ENCODE data around the gene PCSK5.

PCSK5 gene

DNA sequence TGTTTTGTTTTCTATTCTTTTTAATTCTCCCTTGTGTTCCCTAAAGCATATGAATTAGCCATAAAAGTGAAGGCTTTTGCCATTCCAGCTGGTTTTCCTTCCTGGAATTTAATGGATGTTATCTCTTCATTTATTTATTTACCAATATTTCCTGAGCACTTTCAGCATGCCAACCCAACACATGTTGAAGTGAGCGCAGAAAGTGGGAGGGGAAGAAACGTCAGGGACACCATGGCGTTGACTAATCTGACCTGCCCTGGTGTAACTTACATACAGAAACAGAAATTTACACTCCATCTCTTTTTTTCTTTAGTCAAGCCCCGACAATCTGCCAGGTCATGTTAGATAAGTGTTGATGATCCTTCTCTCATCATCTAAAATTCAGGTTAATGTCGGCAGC is 247.5 kb downstream of the PCSK5 start:
- DNase-seq (ENCODE audit: low read depth in 2 of 2): no peak

DNA sequence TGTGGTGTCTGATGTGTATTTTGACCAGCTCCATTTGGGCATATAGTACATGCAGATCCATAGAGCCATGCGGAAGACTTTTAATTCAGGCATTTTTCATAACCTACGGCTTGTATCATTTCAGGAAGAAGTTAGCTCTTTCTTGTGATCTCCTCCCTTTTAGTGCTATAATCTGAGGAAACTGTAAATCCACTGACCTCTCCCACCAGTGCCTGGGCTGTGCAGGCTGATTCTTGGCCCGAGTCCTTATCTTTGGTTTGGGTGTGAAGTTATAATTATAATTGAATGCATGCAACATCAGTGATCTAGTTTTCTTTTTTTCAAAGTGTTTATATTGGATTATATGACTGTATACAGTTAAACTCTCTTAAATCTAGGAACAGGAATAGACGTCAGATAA is 247.9 kb downstream of the PCSK5 start:
- no peak for DNase-seq (ENCODE audit: low read depth in 2 of 2)

DNA sequence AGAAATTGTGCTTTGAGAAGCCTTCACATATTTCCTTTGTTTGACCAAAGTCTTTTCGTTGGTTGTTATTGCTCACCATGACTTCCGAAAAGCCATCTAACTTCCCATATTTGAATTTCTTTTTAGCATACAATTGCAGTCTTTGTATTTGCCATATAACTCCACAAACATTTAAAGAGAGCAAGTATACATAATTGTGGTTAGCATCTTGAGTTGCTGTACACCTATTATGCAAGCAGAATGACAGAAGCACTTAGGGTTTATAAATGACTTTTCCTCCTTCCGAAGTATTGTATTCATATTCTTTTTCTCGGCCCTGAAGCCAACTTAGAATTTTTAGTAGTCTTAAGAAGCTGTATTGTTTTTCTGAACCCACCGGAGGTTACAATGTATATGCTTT is 253.4 kb downstream of the PCSK5 start:
- DNase-seq (ENCODE audit: low read depth in 2 of 2): no peak

DNA sequence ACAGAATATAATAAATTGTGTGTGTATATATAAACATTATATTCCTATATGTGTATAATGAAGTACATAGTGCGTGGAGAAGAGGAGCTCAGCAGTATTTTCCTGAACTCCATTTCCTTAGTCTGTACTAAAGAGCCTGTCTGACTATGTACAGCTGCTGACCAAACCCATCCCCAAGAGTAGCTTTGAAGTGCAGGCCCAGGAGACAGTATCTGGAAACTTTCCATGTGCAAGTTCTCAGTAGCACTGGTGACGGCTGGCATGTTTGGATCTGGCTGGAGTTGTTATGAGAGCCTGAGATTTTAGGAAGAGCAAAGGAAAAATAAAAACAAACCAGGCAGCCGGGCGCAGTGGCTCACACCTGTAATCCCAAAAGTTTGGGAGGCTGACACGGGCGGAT is 259.5 kb downstream of the PCSK5 start:
- DNase-seq (ENCODE audit: low read depth in 2 of 2): no peak

DNA sequence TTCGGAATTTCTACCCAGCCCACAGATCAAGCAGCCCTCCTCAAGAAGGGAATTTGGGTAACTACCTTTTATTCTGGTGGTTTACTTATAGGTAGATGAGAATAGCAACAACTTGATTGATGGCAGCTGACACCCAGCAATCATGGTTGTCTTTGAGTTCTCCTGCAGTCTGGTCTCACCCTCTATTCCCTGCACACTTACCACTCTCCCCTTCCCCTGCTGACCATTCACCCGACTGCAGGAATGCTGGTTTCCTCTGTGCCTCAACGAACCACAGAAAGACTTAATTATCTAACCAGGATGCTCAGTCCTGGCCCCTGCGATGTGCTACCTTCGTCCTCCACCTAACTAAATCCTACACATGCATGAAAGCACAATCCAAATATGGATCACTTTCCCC is 260.8 kb downstream of the PCSK5 start:
- DNase-seq (ENCODE audit: low read depth in 2 of 2): no peak

DNA sequence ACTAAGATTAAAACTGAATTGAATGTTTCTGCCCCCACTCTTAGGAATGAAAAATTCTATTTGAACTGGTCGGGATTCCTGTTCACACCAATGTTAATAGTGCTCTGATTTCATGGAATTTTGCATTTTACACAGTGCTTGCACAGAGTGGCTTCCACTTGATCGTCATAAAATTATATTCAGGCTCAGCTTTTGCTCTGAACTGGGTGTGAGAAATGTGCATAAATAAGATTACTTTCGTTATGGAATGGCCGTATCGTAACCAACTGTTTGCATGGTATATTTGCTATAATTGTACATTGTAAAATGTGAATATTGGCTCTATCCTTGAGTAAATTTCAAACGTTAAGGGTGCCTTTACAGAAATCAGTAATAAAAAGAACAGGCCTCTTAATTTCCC is 262.9 kb downstream of the PCSK5 start:
- DNase-seq (ENCODE audit: low read depth in 2 of 2): no peak

DNA sequence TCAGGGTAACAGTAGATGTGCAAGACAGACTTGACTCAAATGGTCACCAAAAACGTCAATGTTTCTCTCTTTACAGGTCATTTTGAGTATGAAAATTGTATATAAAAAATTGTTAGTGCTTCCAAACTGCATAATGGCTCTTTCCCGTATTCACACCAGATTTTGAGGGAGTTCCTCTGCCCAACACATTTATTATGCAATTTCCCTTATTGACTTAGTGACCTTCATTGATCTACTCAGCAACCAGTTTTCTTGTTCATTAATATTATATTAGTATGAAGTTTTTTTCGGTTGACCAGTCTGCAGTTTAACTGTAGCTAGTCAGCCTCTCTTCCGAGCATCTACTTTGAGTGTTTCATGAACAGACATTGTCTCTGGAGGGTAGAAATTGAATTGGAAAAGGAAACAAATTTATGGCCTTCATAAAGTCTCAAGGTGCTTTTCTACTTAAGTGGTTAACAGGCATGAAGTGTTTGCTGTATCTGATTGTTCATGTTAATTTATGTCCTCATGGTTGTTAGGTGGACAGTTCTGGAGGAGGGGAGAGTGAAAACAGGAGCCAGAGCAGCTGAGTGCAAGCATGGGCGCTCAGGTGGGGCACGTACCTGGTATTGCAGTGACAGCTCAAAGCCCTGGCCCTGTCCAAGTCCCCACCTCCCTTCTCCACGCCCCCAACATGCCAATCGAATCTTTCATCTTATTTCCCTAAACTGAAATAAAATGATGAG is 263.6 kb downstream of the PCSK5 start:
- DNase-seq (ENCODE audit: low read depth in 2 of 2): no peak

DNA sequence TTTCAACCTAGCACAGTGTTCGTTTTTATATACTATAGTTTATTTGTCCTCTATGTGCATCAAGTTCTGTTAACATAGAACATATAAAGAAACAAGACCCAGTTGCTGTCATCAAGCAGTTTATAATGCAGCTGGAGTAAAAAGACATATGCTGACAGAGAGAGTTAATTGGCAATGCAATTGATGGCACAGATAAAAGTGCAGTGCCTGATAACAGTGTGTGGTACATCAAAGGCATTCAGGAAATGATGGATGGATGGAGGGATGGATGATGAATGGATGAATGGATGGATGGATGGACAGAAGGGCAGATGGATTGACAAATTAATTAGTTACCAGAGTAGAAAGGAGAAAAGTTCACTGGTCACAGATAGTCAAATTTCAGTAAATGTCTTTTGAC is 264.9 kb downstream of the PCSK5 start:
- DNase-seq (ENCODE audit: low read depth in 2 of 2): no peak

DNA sequence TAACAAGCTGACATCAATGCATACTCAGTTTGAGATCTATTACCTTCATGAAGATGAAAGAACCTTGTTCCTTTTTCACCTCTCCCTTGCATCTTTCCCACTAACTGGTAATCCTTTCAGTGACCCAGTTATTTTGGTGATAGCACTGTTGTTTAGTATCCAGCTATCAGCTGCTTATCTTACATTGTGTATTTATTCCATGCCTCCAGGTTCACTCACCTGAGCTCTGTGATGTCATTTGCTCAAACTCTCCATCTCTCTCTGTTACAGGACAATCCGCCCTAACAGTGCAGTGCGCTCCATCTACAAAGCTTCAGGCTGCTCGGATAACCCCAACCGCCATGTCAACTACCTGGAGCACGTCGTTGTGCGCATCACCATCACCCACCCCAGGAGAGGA is 268.2 kb downstream of the PCSK5 start:
- DNase-seq (ENCODE audit: low read depth in 2 of 2): no peak

DNA sequence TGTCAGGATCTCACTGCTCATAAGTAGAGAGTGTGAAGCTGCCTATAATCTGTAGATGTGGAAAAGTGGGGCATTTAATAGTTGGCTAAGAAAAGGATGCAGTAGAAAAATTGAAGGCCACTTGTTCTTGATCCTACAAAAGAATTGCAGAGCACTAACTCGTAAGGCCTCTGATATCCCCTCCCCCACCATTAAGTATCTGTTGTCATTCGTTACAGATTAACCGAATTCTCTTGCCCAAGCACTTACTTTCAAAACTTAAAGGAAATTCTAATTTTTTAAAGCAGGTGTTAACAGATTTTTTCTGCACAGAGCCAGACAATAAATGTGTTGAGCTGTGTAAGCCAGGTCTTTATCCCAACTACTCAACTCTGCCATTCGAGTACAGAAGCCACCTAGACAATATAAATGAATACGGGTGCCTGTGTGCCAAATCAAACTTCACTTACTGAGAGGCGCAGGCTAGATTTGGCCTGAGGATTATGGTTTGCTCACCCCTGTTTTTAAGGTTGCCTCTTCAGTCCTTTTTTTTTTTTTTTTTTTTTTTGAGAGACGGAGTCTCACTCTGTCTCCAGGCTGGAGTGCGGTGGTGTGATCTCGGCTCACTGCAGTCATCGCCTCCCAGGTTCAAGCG is 268.9 kb downstream of the PCSK5 start:
- DNase-seq (ENCODE audit: low read depth in 2 of 2): no peak

DNA sequence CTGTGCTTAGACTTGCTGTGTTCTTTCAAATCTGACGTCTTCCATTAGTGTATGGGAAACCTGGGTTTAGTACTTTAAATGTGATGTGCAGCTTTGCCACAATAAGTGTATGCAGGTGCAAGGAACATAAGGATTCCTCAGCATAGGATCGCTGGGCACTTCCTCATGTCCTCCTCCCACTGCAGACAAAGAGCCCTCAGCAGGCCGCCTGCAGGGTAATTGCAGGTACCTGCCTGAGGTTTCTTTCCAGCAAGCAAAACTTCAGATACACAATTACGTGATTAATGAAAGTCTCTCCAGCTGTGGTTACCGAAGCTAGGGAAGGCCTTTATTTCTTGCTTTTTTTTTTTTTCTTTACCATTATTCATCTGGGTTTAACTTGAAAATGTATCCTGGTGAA is 270.6 kb downstream of the PCSK5 start:
- DNase-seq (ENCODE audit: low read depth in 2 of 2): no peak

DNA sequence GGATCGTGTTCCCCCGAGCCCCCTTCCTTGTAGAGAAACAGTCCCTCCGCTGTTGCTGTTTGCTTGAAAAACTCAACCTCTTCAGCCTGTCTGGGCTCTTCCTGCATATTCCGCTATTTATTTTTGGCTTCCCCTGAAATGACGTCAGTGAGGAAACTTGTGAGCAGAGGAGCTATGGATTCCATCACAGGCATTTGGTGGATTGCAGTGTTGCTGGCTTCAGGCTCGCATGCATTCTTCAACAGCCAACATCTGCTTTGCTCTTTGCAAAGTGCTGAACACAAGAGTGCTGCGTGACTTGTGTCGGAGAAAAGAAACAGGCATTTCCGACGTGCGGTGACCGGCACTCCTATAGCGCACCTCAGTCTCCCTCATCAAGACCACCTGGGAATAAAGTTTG is 271.1 kb downstream of the PCSK5 start:
- DNase-seq (ENCODE audit: low read depth in 2 of 2): peak; percentile 88 to 89

DNA sequence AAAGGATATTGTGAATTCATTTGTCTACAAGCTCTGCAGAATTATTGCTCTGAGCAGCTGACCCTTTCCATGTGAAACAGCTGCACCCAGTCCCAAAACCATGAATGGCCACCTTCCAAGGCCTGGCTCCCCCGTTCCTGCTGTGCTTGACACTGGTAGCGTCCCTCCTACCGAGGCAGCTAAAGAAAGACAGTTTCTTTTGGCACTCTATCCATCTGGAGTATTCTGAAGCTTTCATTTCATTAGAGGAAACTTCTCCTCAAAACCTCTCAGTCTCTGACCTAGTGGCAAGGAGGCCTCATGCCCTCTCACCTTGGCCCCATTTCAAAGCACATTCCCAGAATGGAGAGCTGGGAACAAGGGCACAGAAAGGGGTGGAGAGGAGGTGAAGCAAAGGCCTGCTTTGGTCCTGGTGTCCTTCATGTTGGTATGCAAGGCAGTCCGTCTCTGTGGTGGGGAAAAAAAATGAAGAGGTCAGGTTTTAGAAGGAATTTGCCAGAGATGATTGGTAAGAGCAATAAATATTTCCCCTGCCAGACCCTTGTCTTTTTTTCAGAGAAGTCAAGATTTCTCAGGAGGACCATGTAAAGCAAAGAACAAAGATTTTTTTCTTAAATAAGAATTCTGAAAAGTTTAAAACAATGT is 271.7 kb downstream of the PCSK5 start:
- no peak for DNase-seq (ENCODE audit: low read depth in 2 of 2)

DNA sequence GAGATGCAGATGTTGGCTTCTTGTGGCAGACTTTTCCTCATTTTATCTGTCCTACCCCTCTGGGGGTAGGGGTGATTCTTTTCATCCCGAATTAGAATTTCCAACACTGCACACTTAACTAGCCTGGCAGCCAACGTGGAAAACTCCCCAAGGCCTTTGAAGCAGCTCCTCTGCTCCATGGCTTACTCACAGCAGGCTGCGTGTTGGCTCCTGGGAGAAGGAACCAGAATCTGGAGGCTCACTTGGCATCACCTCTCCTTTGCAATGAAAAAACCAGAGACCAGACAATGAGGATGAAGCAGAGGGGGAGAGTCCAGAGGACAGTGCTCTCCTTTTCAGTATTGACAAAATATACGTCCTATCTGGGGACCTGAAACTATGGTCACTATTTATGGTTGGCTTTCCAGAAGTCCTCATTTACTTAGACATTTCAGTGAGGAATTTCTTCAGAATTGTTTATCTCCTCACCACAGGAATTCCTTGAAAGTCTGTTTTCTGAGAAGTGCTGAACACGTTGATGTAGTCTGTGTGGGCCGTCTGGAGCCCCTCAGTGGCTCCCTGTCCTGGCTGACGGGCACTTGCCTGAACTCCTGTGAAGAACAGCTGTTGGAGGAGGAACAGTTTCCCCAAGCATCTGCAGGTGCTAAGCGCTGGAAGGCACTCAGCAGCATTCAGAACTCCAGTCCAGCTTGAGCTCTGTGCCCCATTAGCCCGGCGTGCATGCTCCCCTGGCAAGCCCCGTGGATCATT is 272.5 kb downstream of the PCSK5 start:
- peak; percentile 44 to 51 for DNase-seq (ENCODE audit: low read depth in 2 of 2)

DNA sequence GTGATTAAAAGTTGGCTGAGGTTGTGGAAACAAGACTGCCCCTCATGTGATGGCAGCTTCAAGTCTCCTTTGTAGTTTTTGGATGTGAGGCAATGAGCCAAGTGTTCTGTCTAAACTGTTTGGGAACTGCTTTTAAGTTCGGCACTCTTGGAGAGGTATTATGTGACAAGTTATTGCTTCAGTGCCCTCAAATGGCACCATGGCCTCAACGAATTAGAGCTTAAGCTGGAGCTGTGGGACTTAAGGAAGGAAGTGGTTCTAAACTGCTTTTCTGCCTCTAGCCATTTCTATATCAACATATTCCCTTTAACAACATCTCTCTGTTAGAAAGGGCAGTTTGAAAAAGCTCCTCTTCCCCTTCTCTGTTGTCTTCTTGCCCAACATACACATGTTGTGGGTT is 276.1 kb downstream of the PCSK5 start:
- no peak for DNase-seq (ENCODE audit: low read depth in 2 of 2)

DNA sequence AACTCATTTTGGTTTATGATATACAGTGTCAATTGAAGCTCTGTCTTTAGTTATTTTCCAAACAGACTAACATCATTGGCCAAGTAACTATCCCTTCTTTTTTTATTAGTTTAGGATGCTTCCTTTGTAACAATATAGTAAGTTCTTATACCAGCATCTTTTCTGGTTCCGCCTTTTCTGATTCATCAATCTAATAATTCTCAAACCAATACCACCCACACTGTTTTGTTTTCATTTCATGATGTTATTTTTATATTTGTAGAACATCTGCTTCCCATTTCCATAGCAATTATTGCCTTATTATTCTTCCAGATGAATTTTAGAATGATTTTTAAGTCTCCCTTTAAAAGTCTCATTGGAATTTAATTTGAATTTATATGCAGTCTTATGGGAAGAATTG is 285.7 kb downstream of the PCSK5 start:
- DNase-seq (ENCODE audit: low read depth in 2 of 2): no peak

DNA sequence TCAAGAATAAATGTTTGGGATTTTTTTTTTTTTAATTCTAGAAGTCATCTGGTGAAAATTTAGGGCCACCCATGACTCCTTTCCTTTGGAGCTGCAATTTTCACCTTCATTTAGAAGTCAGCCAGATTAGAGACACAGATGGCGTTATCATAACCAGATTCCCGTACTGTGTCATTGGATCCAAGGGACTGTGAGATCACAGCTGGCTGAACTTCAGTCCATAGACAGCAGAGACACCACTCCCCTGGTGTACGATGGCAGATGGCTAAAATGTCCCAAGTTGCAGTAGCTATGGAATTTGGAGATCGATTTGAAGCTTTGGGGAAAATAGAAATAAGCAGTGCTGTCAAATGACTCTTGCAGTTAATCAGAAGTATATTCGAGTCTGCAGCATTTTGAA is 287.5 kb downstream of the PCSK5 start:
- DNase-seq (ENCODE audit: low read depth in 2 of 2): no peak

DNA sequence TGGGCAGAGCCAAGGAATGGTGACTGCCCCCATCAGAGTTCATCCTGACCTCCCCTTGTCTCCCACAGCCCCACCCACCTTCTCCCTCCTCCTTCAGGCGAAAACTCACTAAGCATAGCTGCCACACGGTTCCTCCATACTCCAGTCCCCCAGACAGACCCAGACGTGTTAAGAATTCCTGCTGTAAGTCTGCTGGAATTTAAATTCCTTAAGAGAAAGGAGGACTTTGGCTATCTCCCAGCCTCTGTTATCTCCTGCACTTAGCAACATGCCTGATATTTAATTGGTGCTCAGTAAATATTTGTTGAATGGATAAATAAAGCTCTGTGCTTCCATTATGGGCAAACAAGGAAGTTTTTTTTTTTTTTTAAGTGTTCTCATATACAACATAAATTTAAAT is 290.1 kb downstream of the PCSK5 start:
- DNase-seq (ENCODE audit: low read depth in 2 of 2): peak in 1 of 2 experiments; percentile 30

DNA sequence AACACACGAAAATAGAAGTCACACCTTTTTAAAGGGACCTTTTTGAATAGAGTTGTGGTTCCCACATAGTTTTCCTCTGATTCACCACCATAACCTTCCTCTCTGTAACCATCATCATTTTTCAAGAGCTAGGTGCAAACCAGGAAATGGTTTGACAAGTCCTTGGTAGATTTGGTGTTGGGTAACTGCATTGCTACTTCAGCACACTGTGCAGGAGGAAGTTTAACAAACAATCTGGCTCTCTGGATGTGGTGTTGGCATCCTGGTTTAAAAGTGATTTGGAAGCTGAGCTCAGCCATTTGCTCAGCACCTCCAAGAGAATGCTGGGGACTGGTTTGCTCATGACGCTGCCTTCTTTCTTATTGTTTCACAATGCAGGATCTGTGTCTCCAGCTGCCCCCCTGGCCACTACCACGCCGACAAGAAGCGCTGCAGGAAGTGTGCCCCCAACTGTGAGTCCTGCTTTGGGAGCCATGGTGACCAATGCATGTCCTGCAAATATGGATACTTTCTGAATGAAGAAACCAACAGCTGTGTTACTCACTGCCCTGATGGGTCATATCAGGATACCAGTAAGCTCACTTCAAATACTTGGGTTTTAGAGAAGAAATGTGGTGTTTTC is 290.7 kb downstream of the PCSK5 start:
- no peak for DNase-seq (ENCODE audit: low read depth in 2 of 2)

DNA sequence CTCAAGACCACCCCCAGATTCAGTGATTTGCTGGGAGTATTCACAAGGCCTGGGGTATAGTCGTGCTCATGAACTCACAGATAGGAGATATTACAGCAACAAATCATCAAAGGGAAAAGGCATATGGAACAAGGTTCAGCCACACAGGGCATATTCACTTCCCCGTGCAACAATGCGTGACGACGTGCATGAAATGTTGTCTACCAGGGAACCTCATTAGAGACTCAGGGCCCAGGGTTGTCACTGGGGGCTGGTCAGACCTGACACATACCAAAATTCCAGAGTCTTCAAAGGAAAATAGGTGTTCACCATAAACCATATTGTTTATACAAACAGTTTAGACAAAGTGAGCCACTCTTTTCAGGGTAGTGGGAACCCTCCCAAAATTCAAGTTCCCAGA is 291.3 kb downstream of the PCSK5 start:
- no peak for DNase-seq (ENCODE audit: low read depth in 2 of 2)

DNA sequence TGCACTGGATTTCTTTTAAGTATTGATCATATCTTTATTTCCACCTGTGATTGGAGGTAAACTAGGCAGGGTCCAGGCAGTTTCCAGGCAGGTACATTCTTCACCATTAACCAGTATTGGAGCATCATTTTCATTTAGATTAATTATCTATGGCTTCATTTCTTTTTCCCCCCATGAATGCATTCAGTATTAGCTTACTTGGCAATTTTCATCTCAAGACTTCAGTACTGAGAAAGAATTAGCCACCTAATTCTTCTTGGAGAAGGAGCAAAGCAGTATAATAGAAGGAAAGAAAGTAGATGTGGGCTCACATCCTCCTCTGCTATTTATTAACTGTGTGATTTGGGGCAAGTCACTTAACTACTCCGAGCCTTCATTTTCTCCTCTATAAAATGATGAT is 295.0 kb downstream of the PCSK5 start:
- DNase-seq (ENCODE audit: low read depth in 2 of 2): no peak

DNA sequence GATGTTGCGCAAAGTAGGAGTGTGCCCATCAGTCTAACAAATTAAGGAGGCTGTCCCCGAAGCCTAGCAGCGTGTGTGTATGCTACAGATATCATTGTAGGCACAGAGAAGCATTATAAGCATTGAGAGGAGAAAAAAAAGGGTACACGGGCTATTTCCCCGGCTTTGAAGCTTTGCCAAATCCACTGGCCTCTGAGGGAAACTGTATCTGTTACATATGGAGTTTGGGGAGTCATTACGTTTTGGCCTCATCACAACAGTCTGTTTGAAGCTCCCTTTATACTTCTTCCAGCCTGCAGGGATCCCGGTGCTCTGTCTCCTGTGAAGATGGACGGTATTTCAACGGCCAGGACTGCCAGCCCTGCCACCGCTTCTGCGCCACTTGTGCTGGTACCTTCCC is 297.8 kb downstream of the PCSK5 start:
- DNase-seq (ENCODE audit: low read depth in 2 of 2): no peak
